Thyroid gland (tissue), 4 donors: Measurements from ENCODE around the gene PRDM1.

Source experiments
- CTCF ChIP-seq, 6 experiments: fragments of 200-600 bp in 3 of 6; fragments of 450-650 bp in 3 of 6; sonication (generic) in 3 of 6; IDR thresholded peaks; one replicate each; pipeline ENCODE4 v1.5.1; 2016 to 2019; ENCODE audit warnings: antibody characterized with exemption in 6 of 6, mild to moderate bottlenecking in 2 of 6, inconsistent platforms in 1 of 6, moderate library complexity in 1 of 6
- POLR2A ChIP-seq, 2 donors: fragments of 450-650 bp; IDR thresholded peaks; one replicate each; pipeline ENCODE4 v1.6.1; 2017; ENCODE audit warnings: antibody characterized with exemption in 2 of 2, mild to moderate bottlenecking in 2 of 2, moderate library complexity in 1 of 2

GRCh38 chr6:106138151-106138550 lies 52.0 kb downstream of the PRDM1 start:
- TF ChIP-seq CTCF (IDR thresholded peaks at IDR 0.05): no peak
- no peak for TF ChIP-seq POLR2A (IDR thresholded peaks at IDR 0.05)
